Gastroesophageal sphincter (tissue), 3 donors: ENCODE measurements around the gene ARHGAP28.

Source experiments
- POLR2A ChIP-seq, 2 donors: fragments of 450-650 bp; IDR thresholded peaks; one replicate each; pipeline ENCODE4 v1.6.1; 2017; ENCODE audit warnings: antibody characterized with exemption in 2 of 2, mild to moderate bottlenecking in 2 of 2, moderate library complexity in 1 of 2
- POLR2AphosphoS5 ChIP-seq: sonication (generic); formaldehyde crosslinking; IDR thresholded peaks from one replicate; pipeline ENCODE4 v1.6.1; 2017; ENCODE audit warnings: antibody characterized with exemption
- TF ChIP-seq, protein P1 (sequence below), 4 experiments: fragments of 200-600 bp in 2 of 4; fragments of 450-650 bp in 2 of 4; sonication (generic) in 1 of 4; IDR thresholded peaks; one replicate each; pipeline ENCODE4 v1.5.1; 2017 to 2019; ENCODE audit warnings: antibody characterized with exemption in 4 of 4, mild to moderate bottlenecking in 2 of 4, moderate library complexity in 2 of 4

DNA sequence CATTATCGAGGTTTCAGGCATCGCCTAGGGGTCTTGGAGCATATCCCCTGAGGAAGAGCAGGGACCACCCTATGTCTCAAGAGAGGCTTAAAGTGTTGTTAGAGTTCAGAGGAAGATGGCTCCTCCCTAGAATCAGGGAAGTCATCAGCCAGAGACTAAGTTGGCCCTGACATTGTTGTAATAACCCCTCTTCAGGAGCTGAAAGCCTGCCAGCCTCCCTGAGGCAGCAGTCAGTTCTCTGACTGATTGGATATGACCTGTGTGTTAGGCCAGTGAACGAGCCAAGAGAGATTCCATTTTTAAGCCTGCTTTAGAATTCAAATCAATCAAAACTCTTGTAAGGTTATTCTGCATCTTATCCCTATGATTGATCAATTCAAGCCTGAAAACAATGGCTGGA lies 34.9 kb downstream of the ARHGAP28 start:
- TF ChIP-seq POLR2A (IDR thresholded peaks at IDR 0.05) (no peak), POLR2AphosphoS5 (no peak)
- TF ChIP-seq, protein P1, sequence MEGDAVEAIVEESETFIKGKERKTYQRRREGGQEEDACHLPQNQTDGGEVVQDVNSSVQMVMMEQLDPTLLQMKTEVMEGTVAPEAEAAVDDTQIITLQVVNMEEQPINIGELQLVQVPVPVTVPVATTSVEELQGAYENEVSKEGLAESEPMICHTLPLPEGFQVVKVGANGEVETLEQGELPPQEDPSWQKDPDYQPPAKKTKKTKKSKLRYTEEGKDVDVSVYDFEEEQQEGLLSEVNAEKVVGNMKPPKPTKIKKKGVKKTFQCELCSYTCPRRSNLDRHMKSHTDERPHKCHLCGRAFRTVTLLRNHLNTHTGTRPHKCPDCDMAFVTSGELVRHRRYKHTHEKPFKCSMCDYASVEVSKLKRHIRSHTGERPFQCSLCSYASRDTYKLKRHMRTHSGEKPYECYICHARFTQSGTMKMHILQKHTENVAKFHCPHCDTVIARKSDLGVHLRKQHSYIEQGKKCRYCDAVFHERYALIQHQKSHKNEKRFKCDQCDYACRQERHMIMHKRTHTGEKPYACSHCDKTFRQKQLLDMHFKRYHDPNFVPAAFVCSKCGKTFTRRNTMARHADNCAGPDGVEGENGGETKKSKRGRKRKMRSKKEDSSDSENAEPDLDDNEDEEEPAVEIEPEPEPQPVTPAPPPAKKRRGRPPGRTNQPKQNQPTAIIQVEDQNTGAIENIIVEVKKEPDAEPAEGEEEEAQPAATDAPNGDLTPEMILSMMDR (IDR thresholded peaks at IDR 0.05), result no peak
